IPS-18a (cell line): ENCODE data around the gene CFAP97D2.
A peak's percentile ranks its signal among the peaks of the same experiment; 100 is the strongest.
"Not testable (repeated sequence)": the region's sequence is repeated elsewhere in the genome, so short reads cannot be mapped to it uniquely, and the experiment has no call there.

Experiments
- H3K27ac ChIP-seq: one replicate; pipeline ENCODE4 v1.5.1; 2013; ENCODE audit warnings: low read length
- H3K27me3 ChIP-seq: one replicate; pipeline ENCODE4 v1.6.1; 2013; ENCODE audit warnings: mild to moderate bottlenecking, low read length; ENCODE audit not compliant: control insufficient read depth, insufficient read depth
- H3K36me3 ChIP-seq: one replicate; pipeline ENCODE4 v1.6.1; 2013; ENCODE audit warnings: low read depth, low read length; ENCODE audit not compliant: control insufficient read depth
- H3K4me1 ChIP-seq: one replicate; pipeline ENCODE4 v1.6.1; 2013; ENCODE audit warnings: low read depth, low read length; ENCODE audit not compliant: control insufficient read depth
- H3K4me3 ChIP-seq: one replicate; pipeline ENCODE4 v1.5.1; 2013; ENCODE audit warnings: low read length
- H3K9ac ChIP-seq: one replicate; pipeline ENCODE4 v1.6.1; 2013; ENCODE audit warnings: mild to moderate bottlenecking, low read length, moderate library complexity
- H3K9me3 ChIP-seq: one replicate; pipeline ENCODE4 v1.6.1; 2013; ENCODE audit warnings: low read depth, low read length; ENCODE audit not compliant: control insufficient read depth

CFAP97D2 gene

DNA sequence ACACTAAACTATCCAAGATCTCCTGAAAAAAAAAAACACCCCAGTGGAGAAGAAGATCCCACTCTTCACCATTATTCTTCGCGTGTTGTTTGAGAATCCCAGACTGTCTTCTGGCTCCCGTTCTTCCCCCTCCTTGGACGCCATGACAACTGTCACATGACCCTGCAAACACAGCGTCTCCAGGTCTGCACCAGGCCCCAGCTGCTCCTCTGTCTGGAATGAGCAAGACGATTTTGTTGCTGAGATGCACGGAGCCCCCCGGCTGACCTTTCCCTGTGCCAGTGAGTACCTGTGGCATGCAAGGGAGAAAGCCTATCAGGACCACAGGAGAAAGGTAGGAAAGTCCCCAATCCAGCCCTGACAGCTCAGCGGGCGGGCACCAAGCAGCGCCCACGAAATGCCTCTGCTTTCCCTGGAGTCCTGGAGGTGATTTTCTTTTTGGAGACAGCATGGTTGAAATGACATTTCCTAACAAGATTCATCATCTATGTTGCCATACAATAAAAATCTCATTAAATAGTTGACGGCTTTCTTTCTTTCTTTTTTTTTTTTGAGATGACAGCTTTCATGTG is at the start of gene CFAP97D2:
Gene CFAP97D2, plus strand, starts transcription at position 171 of the 572 bp plus-strand sequence. Its CDS starts 74 bp downstream, at position 245.
- Histone ChIP-seq H3K9me3 (no peaks in the 10 kb centered on the region), H3K4me3 (no peak within 1 kb of the TSS), H3K36me3 (no peaks in the 10 kb centered on the region), H3K9ac (no peak within 1 kb of the TSS), H3K27me3 (no peaks in the 10 kb centered on the region), H3K4me1 (peaks cover 3% of the 10 kb centered on the region), H3K27ac (no peak within 1 kb of the TSS)

GRCh38 chr13:114129649-114130062 is 49.4 kb upstream of the CFAP97D2 start:
- H3K27me3 ChIP-seq: peaks cover 27% of the 10 kb centered on the region
- H3K4me3 ChIP-seq: no peak overlapping the region
- H3K9me3 ChIP-seq: no peaks in the 10 kb centered on the region
- H3K36me3 ChIP-seq: no peaks in the 10 kb centered on the region
- peaks cover 17% of the 10 kb centered on the region for H3K4me1 ChIP-seq
- no peak overlapping the region for H3K27ac ChIP-seq
- no peak overlapping the region for H3K9ac ChIP-seq

DNA sequence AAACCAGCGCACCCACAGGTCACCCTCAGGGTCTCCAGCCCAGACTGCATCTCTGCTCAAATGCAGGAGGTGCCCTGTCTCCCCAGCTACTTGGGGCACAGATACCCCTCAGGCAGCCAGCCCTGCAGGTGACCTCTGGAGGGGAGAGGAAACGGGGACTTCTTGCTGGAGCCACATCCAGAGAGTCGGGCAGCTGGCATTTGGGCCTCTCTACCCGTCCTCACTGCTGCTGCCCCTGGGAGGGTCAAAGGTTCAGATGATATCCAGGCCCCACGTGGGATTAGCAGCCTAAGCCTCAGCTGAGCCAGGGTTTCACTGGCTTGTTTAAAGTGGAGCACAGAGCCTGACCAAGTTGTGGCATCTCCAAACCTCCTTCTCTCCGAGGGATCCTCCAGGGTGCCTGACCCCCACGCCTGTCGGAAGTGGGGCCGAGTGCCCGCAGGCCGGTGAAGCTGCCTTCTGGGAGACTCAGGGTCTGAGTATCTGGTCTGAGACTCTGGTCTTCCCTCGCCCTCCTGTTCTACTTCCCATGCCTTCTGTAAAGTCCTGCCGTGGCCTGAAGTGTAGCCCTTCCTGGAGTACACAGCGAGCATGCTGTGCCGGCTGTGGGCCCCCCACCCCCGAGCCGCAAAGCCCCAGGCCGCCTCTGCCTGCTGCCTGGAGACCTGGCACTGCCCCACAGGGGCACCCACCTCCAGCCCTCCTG is 48.8 kb upstream of the CFAP97D2 start:
- peak overlapping the region; percentile 68 for H3K4me3 ChIP-seq
- peaks cover 17% of the 10 kb centered on the region for H3K4me1 ChIP-seq
- no peak overlapping the region for H3K27ac ChIP-seq
- H3K36me3 ChIP-seq: no peaks in the 10 kb centered on the region
- H3K9ac ChIP-seq: no peak overlapping the region
- H3K9me3 ChIP-seq: no peaks in the 10 kb centered on the region
- peaks cover 27% of the 10 kb centered on the region for H3K27me3 ChIP-seq

DNA sequence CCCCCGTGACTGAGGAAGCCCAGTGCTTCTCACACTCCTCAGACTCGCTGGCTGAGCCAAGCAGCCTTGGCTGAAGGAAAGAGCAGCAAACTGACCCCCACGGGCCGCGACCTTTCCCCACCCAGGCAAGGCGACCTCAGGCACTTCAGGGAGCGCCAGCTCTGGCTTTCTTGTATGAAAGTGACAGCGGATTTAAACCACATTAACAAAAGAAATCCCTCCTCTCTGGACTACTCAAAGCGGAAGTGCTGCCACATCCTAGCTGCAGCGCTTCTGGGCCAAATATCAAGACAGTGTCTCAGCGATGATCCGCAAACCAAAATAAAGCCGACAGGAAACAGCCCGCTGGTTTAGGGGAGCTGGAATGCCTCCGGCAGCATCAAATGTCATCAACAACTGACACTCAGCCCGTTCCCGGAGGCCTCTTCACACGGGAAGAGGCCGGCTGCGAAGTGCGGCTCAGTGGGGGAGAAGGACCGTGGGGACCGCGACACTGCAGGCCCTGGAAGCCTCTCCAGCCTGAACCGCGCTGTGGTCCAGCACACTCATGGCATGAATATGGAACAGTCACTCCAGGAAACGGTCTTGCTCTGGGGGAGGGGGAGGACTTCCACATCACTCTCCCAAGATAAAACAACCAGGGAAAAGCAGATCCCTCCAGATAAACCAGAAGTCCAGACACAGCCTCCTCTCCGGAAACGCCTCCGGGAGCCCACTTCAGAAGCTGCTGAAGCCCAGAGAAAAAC is 48.0 kb upstream of the CFAP97D2 start:
- no peaks in the 10 kb centered on the region for H3K36me3 ChIP-seq
- H3K9me3 ChIP-seq: no peaks in the 10 kb centered on the region
- H3K27me3 ChIP-seq: peaks cover 27% of the 10 kb centered on the region
- H3K27ac ChIP-seq: no peak overlapping the region
- H3K9ac ChIP-seq: peak overlapping the region; percentile 23
- peak overlapping the region; percentile 68 for H3K4me3 ChIP-seq
- H3K4me1 ChIP-seq: peaks cover 17% of the 10 kb centered on the region

DNA sequence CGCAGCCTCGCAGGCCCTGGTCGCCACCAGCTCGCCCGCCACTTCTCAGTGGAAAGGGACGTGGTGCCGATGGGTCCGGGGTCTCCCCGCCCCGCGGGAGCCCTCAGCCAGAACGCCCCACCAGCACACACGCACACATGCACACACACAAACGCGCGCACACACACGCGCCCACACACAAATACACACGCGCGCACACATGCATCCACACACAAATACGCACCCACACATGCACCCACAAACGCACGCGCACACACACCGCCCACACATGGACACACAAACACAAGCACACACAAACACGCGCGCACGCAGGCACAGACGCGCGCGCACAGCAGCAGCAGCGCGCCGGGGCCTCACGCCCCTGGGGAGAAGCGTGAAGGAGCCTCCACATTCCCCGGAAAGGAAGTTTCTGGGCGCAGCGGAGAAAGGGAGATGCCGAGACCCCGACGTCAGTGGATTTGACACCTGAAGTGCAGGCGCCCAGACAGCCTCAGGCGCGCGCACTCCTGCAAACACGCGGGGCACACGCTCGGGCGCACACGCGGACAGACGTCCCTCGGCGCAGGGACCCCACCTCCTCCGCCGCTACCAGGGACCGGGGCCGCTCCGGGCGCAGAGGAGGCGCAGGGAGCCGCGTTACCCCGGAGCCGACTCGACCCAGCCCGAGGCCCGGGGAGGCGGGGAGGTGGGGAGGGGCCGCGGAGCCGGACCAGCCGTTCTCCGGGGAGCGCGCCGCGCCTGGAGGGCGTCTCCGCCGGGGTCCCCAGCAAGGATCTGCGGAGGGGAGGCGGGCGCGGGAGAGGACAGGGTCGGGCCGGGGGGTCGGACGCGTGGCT is 47.3 kb upstream of the CFAP97D2 start:
- no peaks in the 10 kb centered on the region for H3K36me3 ChIP-seq
- no peaks in the 10 kb centered on the region for H3K9me3 ChIP-seq
- peaks cover 27% of the 10 kb centered on the region for H3K27me3 ChIP-seq
- peak overlapping the region; percentile 19 for H3K9ac ChIP-seq
- no peak overlapping the region for H3K27ac ChIP-seq
- H3K4me1 ChIP-seq: peaks cover 17% of the 10 kb centered on the region
- H3K4me3 ChIP-seq: peak overlapping the region; percentile 68

GRCh38 chr13:114132419-114133121 is 46.5 kb upstream of the CFAP97D2 start, which contains the start of gene RASA3:
Gene RASA3, minus strand, starts transcription at chr13:114132623. Its CDS starts 134 bp downstream, at chr13:114132489.
- H3K9me3 ChIP-seq: no peaks in the 10 kb centered on the region
- peak within 1 kb of the TSS; percentile 68 for H3K4me3 ChIP-seq
- H3K36me3 ChIP-seq: no peaks in the 10 kb centered on the region
- H3K4me1 ChIP-seq: peaks cover 17% of the 10 kb centered on the region
- peaks cover 27% of the 10 kb centered on the region for H3K27me3 ChIP-seq
- H3K9ac ChIP-seq: peak within 1 kb of the TSS; percentile 19
- H3K27ac ChIP-seq: no peak within 1 kb of the TSS

GRCh38 chr13:114133126-114133525 is 45.9 kb upstream of the CFAP97D2 start:
- not testable (repeated sequence) for H3K9ac ChIP-seq, H3K36me3 ChIP-seq, H3K27ac ChIP-seq, H3K4me3 ChIP-seq, H3K9me3 ChIP-seq
- peaks cover 27% of the 10 kb centered on the region for H3K27me3 ChIP-seq
- peaks cover 17% of the 10 kb centered on the region for H3K4me1 ChIP-seq

DNA sequence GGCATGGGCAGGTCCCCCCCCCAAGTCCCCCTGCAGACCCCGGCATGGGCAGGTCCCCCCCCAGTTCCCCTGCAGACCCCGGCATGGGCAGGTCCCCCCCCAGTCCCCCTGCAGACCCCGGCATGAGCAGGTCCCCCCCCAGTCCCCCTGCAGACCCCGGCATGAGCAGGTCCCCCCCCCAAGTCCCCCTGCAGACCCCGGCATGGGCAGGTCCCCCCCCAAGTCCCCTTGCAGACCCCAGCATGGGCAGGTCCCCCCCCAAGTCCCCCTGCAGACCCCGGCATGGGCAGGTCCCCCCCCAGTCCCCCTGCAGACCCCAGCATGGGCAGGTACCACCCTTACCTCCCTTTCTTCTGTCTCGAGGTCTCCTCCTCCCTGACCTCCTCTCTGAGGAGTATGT is 45.5 kb upstream of the CFAP97D2 start:
- not testable (repeated sequence) for H3K9me3 ChIP-seq

DNA sequence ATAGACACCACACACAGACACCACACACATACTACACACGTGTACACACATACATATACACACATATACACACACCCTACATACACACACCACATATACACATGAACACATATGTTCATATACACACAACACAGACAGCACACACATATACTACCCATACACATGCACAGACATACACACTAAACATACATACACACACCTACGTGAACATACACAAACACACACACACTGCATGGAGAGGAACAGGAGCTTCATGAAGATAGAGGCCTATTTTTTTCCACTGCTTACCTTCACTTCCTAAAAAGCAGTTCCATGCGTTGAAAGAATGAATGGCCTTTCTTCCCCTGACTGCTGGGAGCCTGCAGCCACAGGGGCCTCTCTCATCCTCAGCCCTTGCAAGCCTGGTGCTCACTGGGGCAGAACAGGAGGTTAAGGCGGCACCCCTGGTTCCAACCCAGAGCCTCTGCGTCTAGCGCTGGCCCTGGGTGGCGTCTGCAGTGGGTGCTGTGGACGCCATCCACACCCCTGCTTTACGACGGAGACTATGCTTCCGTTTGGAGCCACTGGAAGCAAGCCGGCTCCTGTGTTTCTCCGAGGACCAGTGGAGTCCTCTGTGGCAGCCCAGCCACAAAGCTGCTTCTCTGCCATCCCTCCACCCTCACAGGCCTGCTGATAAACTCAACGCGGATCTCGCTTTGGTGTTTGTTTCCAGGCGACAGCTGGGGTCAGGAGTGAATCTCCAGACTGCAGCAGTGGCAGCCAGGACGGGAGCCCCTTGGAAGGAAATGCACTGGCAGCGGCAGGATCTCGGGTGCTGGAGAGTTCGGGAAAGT is 44.7 kb upstream of the CFAP97D2 start:
- Histone ChIP-seq H3K27ac (no peak overlapping the region), H3K36me3 (no peaks in the 10 kb centered on the region), H3K4me3 (no peak overlapping the region), H3K9me3 (no peaks in the 10 kb centered on the region), H3K9ac (no peak overlapping the region), H3K27me3 (peaks cover 25% of the 10 kb centered on the region), H3K4me1 (peaks cover 12% of the 10 kb centered on the region)

More for the DNA sequence above, 45.5 kb upstream of the CFAP97D2 start:
- H3K27ac ChIP-seq, H3K36me3 ChIP-seq, H3K9ac ChIP-seq, H3K4me3 ChIP-seq: not testable (repeated sequence)
- Histone ChIP-seq H3K4me1 (peaks cover 17% of the 10 kb centered on the region), H3K27me3 (peaks cover 27% of the 10 kb centered on the region)

GRCh38 chr13:114134944-114135610 is 44.0 kb upstream of the CFAP97D2 start:
- no peaks in the 10 kb centered on the region for H3K9me3 ChIP-seq
- peaks cover 10% of the 10 kb centered on the region for H3K4me1 ChIP-seq
- no peak overlapping the region for H3K4me3 ChIP-seq
- H3K9ac ChIP-seq: no peak overlapping the region
- no peak overlapping the region for H3K27ac ChIP-seq
- no peaks in the 10 kb centered on the region for H3K36me3 ChIP-seq
- peaks cover 18% of the 10 kb centered on the region for H3K27me3 ChIP-seq
